D721Med (cell line): ENCODE results near the gene MLC1.

ENCODE experiments used
- DNase-seq: peaks from one replicate; pipeline ENCODE4 v3.0.0; 2011; ENCODE audit warnings: low spot score; ENCODE audit not compliant: insufficient read length
- FAIRE-seq: peaks from 2 replicates; lab custom pipeline; 2011; peaks lifted over from hg19 to GRCh38; lab: Jason Lieb, UNC
- CTCF ChIP-seq: IDR thresholded peaks from 2 replicates; pipeline ENCODE4 v1.5.1; 2012; ENCODE audit warnings: mild to moderate bottlenecking, control low read depth; ENCODE audit not compliant: insufficient read depth; ENCODE audit errors: missing control alignments

MLC1 gene

GRCh38 chr22:50062509-50063135 is 22.6 kb downstream of the MLC1 start:
- DNase-seq (no peak), FAIRE-seq (no peak)
- TF ChIP-seq CTCF = no peak

- DNase-seq (no peak), FAIRE-seq (no peak)
- no peak for TF ChIP-seq CTCF
These were observed 23.3 kb downstream of the MLC1 start for GRCh38 chr22:50061824-50062355.

GRCh38 chr22:50061141-50061823 is 23.9 kb downstream of the MLC1 start:
- no peak for FAIRE-seq
- DNase-seq = no peak
- TF ChIP-seq CTCF = no peak

DNA sequence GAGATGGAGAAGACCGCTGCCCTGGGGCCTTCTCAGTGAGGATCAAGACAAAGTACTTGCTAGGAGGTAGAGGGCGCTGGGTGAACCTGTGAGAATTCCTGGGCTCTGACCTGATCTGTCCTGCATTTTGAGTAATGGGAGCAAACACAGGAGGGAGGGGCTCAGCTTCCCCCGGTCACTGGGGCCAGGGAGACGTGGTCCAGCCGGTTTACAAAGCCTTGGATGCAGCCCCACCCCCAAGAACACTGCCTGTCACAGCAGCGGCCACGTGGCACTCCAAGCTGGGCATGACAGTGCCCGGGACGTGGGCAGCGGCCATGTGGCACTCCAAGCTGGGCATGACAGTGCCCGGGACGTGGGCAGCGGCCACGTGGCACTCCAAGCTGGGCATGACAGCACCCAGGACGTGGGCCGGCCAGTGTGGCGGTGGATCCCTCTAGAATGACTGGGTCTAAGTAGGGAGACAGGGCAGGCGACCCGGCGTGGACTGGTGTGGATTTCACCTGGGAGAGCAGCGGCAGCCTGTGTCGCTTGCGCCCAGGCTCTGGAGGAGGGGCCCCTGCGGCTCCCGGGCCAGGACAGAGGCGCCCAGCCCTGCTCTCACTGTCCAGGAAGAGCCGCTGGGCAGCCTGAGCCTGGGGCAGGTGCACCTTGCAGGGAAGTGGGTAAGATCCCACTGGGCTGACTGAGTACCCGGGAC is 24.6 kb downstream of the MLC1 start:
- no peak for TF ChIP-seq CTCF
- FAIRE-seq (no peak), DNase-seq (no peak)

- no peak for TF ChIP-seq CTCF
- FAIRE-seq (no peak), DNase-seq (no peak)
These were observed 25.4 kb downstream of the MLC1 start for GRCh38 chr22:50059881-50060262.

- no peak for FAIRE-seq
- DNase-seq = no peak
These were observed 26.0 kb downstream of the MLC1 start for GRCh38 chr22:50058906-50059880.

More at GRCh38 chr22:50058906-50059880, 26.0 kb downstream of the MLC1 start:
- no peak for TF ChIP-seq CTCF
